ENCODE measurements around the gene GP5. TPM values are rescaled to one million over a fixed set of nuclear protein-coding genes. Genes with fewer than 3 reads are reported as not detected.

Gene GP5
- total RNA-seq, 6 experiments from 2014 or later: 0.05 TPM; not detected in 5

- Mint-ChIP-seq H3K4me3 (no peak overlapping the region), H3K9me3 (no peaks in the 10 kb centered on the region), H3K36me3 (ENCODE audit: low read depth) (peaks cover 49% of the 10 kb centered on the region), H3K27ac (no peak overlapping the region), H3K27me3 (ENCODE audit: insufficient read depth) (no peaks in the 10 kb centered on the region; the same call in 1 of the 2 replicates), H3K4me1 (ENCODE audit: low read depth) (peaks cover 35% of the 10 kb centered on the region)
- DNase-seq: no peak
- no peak for TF ChIP-seq CTCF (IDR thresholded peaks at IDR 0.05)
Measured at GRCh38 chr3:194360568-194360967, 38.5 kb downstream of the GP5 start.

DNA sequence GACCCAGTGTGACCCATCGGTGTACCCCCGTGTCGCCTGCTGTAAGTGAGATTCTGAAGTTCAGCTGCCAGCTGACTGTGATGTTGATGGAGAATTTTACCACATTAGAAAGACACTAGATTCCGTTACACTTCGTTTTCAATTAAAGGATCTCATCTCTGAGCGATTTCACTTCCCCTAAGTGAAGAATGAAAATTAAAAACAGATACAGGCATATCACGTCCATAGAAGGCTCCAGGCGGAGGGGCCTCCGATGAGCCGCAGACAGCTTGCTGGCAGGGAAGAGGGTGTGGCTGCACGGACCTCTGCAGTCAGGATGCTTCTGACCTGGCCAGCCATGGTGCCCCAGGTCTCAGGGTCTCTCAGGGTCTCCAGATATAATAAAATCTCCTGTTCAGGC, 41.4 kb downstream of the GP5 start:
- Mint-ChIP-seq H3K27ac (no peak overlapping the region), H3K4me1 (ENCODE audit: low read depth) (peaks cover 6% of the 10 kb centered on the region), H3K27me3 (ENCODE audit: insufficient read depth) (no peaks in the 10 kb centered on the region; the same call in 1 of the 2 replicates), H3K9me3 (no peaks in the 10 kb centered on the region), H3K36me3 (ENCODE audit: low read depth) (peaks cover 49% of the 10 kb centered on the region), H3K4me3 (no peak overlapping the region)
- DNase-seq: no peak
- TF ChIP-seq CTCF (IDR thresholded peaks at IDR 0.05): no peak

GRCh38 chr3:194355379-194355778, 43.7 kb downstream of the GP5 start:
- Mint-ChIP-seq H3K36me3 (ENCODE audit: low read depth) (peaks cover 33% of the 10 kb centered on the region), H3K4me3 (no peak overlapping the region), H3K4me1 (ENCODE audit: low read depth) (peaks cover 2% of the 10 kb centered on the region), H3K27me3 (ENCODE audit: insufficient read depth) (no peaks in the 10 kb centered on the region; the same call in 1 of the 2 replicates), H3K9me3 (no peaks in the 10 kb centered on the region), H3K27ac (no peak overlapping the region)
- DNase-seq: no peak
- no peak for TF ChIP-seq CTCF (IDR thresholded peaks at IDR 0.05)

GRCh38 chr3:194354315-194354714, 44.8 kb downstream of the GP5 start:
- Mint-ChIP-seq H3K4me1 (ENCODE audit: low read depth) (peaks cover 9% of the 10 kb centered on the region), H3K27me3 (ENCODE audit: insufficient read depth) (no peaks in the 10 kb centered on the region; the same call in 1 of the 2 replicates), H3K27ac (no peak overlapping the region), H3K4me3 (no peak overlapping the region), H3K36me3 (ENCODE audit: low read depth) (peaks cover 24% of the 10 kb centered on the region), H3K9me3 (no peaks in the 10 kb centered on the region)
- no peak for DNase-seq
- TF ChIP-seq CTCF (IDR thresholded peaks at IDR 0.05): no peak

DNA sequence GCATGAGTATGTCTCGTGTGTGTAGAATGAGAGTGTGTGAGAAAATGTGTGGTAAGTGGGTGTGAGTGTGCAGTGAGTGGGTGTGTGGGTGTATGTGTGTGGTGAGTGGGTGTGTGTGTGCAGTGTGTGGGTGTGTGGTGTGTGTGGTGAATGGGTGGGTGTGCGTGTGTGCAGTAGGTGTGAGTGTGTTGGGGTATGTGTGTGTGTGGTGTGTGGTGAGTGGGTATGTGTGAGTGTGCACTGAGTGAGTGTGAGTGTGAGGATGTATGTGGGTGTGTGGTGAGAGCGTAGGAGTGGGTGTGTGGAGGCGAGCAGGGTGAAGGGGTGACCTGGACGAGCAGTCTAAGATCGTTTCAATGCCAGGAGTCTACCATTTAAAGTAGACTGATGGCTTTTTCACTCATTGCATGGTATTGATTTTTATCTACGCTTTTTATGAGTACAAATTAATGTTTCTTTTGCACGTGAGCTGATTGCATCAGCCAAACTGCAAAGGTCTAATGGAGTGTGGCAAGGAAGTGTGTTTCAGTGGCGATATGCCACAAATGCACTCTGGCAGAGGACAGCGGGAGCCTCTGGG, 46.3 kb downstream of the GP5 start:
- DNase-seq: no peak
- Mint-ChIP-seq H3K36me3 (ENCODE audit: low read depth) (peaks cover 13% of the 10 kb centered on the region; the same call in 1 of the 2 replicates), H3K9me3 (no peaks in the 10 kb centered on the region), H3K27me3 (ENCODE audit: insufficient read depth) (no peaks in the 10 kb centered on the region; the same call in 1 of the 2 replicates), H3K4me1 (ENCODE audit: low read depth) (peaks cover 9% of the 10 kb centered on the region), H3K27ac (no peak overlapping the region), H3K4me3 (no peak overlapping the region)
- TF ChIP-seq CTCF (IDR thresholded peaks at IDR 0.05): no peak
